K562 (cell line): ENCODE results near the gene NEK1. TPM values are rescaled to one million over a fixed set of nuclear protein-coding genes. Genes with fewer than 3 reads are reported as not detected.

Experiments
- BCL6 ChIP-seq: fragments of 250-450 bp; sonication (Bioruptor Pico); IDR thresholded peaks from 2 replicates; pipeline ENCODE4 v1.4.0; 2020
- GTF3C2 ChIP-seq: IDR thresholded peaks from 3 replicates; pipeline ENCODE4 v1.6.1; 2011; ENCODE audit warnings: borderline replicate concordance, mild to moderate bottlenecking, moderate library complexity; ENCODE audit not compliant: insufficient read length; ENCODE audit errors: extremely low read depth
- HINFP ChIP-seq: fragments of 450-650 bp; conservative IDR thresholded peaks from 2 replicates; pipeline ENCODE4 v1.6.1; 2016; ENCODE audit warnings: missing genetic modification characterization, low read depth, mild to moderate bottlenecking, control low read depth, missing compliant biosample characterization
- TAL1 ChIP-seq: fragments of 450-650 bp; IDR thresholded peaks from 2 replicates; pipeline ENCODE4 v1.6.1; 2016; ENCODE audit warnings: mild to moderate bottlenecking
- ZNF239 ChIP-seq: fragments of 250-450 bp; sonication (Bioruptor Pico); IDR thresholded peaks from 2 replicates; pipeline ENCODE4 v1.4.0; 2020; ENCODE audit warnings: mild to moderate bottlenecking
- ZNF507 ChIP-seq: conservative IDR thresholded peaks from 2 replicates; pipeline ENCODE4 v1.6.1; 2017; ENCODE audit warnings: missing genetic modification characterization, missing compliant biosample characterization
- polyA plus RNA-seq, 8 experiments: library from polyadenylated mRNA; depleted of rRNA in 4 of 8; stranded (reverse) in 5 of 8; unstranded in 3 of 8; fragments of >200 nt; fragmentation: Nextera tagmentation in 2 of 8; fragmentation: Illumina TruSeq in 1 of 8; extraction: Ambion mirVana in 2 of 8; extraction: Trizol in 1 of 8; gene quantifications; 2 replicates each; pipeline versions ENCODE4 v1.2.1 to v1.2.3, GENCODE V29; 2011 to 2014; ENCODE audit warnings: inconsistent platforms in 1 of 8, missing spikeins in 1 of 8
- total RNA-seq, 7 experiments: library from RNA; depleted of rRNA in 6 of 7; stranded (reverse); fragments of >200 nt in 6 of 7; fragmentation: Illumina TruSeq in 2 of 7; extraction: Trizol in 2 of 7; gene quantifications; 2 replicates each; pipeline versions ENCODE4 v1.2.1 to v1.2.3, GENCODE V29; 2011 to 2021; ENCODE audit warnings: low replicate concordance in 1 of 7
- TF ChIP-seq, protein P1 (sequence below): sonication (generic); formaldehyde crosslinking; IDR thresholded peaks from 2 replicates; pipeline ENCODE4 v1.8.0; 2023; ENCODE audit warnings: mild to moderate bottlenecking, missing genetic modification reagents

Gene NEK1
- total and polyA plus RNA-seq, 9 of the 15 experiments (the other 6 are each of a cell fraction or from before 2014, with no cell fraction given), result 6.2 to 15.7 (median 10.3) TPM

GRCh38 chr4:169567916-169568315, 44.5 kb downstream of the NEK1 start (continued):
- TF ChIP-seq GTF3C2 (no peak), BCL6 (no peak), ZNF507 (tag) (no peak), HINFP (tag) (no peak), ZNF239 (CRISPR knock-in tag) (no peak), TAL1 (no peak)
- TF ChIP-seq, protein P1, sequence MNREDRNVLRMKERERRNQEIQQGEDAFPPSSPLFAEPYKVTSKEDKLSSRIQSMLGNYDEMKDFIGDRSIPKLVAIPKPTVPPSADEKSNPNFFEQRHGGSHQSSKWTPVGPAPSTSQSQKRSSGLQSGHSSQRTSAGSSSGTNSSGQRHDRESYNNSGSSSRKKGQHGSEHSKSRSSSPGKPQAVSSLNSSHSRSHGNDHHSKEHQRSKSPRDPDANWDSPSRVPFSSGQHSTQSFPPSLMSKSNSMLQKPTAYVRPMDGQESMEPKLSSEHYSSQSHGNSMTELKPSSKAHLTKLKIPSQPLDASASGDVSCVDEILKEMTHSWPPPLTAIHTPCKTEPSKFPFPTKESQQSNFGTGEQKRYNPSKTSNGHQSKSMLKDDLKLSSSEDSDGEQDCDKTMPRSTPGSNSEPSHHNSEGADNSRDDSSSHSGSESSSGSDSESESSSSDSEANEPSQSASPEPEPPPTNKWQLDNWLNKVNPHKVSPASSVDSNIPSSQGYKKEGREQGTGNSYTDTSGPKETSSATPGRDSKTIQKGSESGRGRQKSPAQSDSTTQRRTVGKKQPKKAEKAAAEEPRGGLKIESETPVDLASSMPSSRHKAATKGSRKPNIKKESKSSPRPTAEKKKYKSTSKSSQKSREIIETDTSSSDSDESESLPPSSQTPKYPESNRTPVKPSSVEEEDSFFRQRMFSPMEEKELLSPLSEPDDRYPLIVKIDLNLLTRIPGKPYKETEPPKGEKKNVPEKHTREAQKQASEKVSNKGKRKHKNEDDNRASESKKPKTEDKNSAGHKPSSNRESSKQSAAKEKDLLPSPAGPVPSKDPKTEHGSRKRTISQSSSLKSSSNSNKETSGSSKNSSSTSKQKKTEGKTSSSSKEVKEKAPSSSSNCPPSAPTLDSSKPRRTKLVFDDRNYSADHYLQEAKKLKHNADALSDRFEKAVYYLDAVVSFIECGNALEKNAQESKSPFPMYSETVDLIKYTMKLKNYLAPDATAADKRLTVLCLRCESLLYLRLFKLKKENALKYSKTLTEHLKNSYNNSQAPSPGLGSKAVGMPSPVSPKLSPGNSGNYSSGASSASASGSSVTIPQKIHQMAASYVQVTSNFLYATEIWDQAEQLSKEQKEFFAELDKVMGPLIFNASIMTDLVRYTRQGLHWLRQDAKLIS (CRISPR knock-in tag), result no peak
